SK-N-SH (cell line): ENCODE measurements around the gene PRSS56.

Experiments used
- NRF1 ChIP-seq: IDR thresholded peaks from 2 replicates; pipeline ENCODE4 v1.6.1; 2012; ENCODE audit warnings: low read depth, mild to moderate bottlenecking, low read length
- TF ChIP-seq, protein P1 (sequence below): fragments of 200-600 bp; sonication (generic); IDR thresholded peaks from 2 replicates; pipeline ENCODE4 v1.6.1; 2017; ENCODE audit warnings: antibody characterized with exemption, mild to moderate bottlenecking, moderate library complexity

DNA sequence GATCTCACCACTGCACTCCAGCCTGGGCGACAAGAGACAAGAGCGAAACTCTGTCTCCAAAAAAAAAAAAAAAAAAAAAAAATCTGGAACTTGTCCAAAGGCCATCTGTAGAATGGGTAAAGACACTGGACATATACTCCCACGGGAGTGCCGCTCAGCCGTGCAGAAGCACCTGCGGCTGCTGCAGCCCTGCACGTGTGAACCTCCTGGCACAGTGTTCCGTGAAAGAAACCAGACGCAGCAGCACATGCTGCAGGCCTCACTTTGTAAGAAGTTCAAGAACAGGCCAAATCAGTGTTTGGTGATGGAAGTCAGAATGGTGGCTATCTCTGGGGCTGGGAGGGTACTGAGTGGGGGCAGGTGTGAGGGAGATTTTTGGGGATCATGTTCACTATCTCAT lies 12.2 kb downstream of the PRSS56 start:
- TF ChIP-seq, protein P1, sequence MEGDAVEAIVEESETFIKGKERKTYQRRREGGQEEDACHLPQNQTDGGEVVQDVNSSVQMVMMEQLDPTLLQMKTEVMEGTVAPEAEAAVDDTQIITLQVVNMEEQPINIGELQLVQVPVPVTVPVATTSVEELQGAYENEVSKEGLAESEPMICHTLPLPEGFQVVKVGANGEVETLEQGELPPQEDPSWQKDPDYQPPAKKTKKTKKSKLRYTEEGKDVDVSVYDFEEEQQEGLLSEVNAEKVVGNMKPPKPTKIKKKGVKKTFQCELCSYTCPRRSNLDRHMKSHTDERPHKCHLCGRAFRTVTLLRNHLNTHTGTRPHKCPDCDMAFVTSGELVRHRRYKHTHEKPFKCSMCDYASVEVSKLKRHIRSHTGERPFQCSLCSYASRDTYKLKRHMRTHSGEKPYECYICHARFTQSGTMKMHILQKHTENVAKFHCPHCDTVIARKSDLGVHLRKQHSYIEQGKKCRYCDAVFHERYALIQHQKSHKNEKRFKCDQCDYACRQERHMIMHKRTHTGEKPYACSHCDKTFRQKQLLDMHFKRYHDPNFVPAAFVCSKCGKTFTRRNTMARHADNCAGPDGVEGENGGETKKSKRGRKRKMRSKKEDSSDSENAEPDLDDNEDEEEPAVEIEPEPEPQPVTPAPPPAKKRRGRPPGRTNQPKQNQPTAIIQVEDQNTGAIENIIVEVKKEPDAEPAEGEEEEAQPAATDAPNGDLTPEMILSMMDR: no peak
- TF ChIP-seq NRF1: no peak
